Activated CD4-positive, CD25-positive, alpha-beta regulatory T cell treated with anti-CD3 and anti-CD28 coated beads, Interleukin-2, amount 50 U/mL, for 24 hours (primary cell): ENCODE data around the gene LRFN2.

Experiments
- ATAC-seq, 2 donors: fragments of 150-1000 bp; cut with Tn5 transposase; one replicate each; pipeline ENCODE4 v1.10.0; 2021; ENCODE audit warnings: mild to moderate bottlenecking in 1 of 2, moderate library complexity in 1 of 2

The LRFN2 gene

GRCh38 chr6:40369042-40369441, 218.1 kb downstream of the LRFN2 start:
- ATAC-seq = no peak

- no peak for ATAC-seq
These were observed 224.3 kb downstream of the LRFN2 start for GRCh38 chr6:40362859-40363258.

DNA sequence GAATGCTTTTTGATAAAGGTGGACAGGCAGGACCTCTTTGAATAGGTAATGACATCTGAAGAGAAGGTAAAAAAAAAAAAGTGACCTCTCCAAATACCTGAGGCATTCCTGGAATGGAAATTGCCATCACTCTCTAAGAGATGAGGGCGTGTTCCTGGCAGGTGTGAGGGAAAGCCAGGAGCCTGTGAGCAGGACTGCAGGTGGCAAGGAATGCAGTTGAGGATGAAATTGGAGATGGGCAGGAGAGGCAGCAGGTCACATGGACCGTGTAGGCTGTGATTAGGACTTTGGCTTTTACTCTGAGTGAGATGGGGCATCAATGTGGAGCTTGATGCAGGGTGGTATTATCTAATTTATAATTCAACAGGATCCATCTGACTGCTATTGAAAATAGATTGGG, 227.4 kb downstream of the LRFN2 start:
- ATAC-seq = no peak

GRCh38 chr6:40358473-40359460, 228.4 kb downstream of the LRFN2 start:
- no peak for ATAC-seq

GRCh38 chr6:40356242-40356910, 230.8 kb downstream of the LRFN2 start:
- ATAC-seq = peak in 1 of 2 donors; percentile 24

DNA sequence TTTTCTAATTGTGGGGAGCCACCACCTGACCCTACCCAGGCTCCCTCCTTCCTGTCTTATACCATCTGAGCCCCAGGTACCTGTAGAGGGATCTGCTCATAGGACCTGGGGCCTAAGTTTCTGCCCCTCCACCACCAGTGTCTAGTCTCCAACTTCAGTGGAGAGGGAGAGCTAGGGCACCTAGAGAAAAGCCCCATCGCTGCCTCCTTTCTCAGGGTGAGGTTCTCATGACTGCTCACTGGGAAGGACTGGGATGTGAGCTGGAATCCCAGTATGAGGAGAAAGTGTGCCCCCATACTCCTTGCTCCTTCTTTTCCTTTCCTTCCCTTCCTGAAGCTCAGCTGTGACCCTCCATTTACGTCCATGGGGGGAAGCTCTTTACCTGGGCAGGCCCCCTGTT, 231.6 kb downstream of the LRFN2 start:
- ATAC-seq = no peak

DNA sequence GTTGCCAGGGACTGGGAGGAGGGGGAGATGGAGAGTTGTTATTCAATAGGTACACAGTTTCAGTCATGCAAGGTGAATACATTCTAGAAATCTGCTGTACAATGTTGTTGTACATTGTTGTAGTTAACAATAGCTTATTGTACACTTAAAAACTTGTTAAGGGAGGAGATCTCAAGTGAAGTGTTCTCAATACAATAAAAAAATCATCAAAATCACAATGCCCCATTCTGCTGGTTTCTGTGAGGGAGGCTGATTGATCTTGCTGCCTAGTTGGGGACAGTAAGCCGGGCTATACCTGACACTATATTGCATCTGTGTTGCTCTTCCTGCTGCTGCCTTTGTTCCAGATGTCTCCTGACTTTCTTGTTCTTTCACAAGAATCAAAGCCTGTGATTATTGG, 232.1 kb downstream of the LRFN2 start:
- no peak for ATAC-seq

GRCh38 chr6:40353967-40354452, 233.2 kb downstream of the LRFN2 start:
- ATAC-seq = no peak

- no peak for ATAC-seq
These were observed 233.8 kb downstream of the LRFN2 start for GRCh38 chr6:40353197-40353966.

GRCh38 chr6:40352527-40353170, 234.5 kb downstream of the LRFN2 start:
- ATAC-seq = no peak

DNA sequence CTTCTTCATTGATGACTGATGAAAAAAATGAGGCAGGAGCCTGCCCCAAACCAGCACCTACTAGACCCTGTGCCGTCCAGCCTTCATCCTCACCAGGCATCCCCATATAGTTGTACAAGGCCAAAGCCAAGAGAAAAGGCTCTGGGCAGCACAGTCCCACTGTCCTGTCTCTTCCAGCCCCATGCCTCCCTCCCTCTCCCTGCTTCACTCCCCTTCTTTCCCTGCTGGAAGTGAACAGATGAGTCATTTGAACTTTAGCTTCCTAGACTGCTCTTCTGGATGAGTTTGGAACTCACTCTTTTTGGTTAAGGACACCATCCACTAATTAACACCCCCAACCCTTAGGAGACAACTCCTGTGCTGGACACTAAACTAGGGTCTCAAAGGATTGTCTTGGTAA, 235.2 kb downstream of the LRFN2 start:
- no peak for ATAC-seq

DNA sequence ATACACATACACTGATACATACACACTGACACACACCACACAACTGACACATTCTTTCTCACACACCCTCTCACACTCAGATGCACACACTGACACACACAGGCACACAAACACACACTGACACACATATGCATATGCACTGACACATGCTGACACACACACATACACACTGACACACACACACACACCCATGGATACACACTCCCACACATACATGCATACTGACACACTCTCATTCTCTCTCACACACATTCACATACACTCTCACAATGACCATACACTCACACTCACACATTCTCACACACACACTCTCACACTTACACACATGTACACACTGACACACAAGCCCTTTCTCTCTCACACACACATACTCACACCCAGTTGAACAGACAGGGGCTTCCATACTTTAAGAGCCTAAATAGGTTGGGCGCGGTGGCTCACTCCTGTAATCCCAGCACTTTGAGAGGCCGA, 236.4 kb downstream of the LRFN2 start:
- no peak for ATAC-seq

DNA sequence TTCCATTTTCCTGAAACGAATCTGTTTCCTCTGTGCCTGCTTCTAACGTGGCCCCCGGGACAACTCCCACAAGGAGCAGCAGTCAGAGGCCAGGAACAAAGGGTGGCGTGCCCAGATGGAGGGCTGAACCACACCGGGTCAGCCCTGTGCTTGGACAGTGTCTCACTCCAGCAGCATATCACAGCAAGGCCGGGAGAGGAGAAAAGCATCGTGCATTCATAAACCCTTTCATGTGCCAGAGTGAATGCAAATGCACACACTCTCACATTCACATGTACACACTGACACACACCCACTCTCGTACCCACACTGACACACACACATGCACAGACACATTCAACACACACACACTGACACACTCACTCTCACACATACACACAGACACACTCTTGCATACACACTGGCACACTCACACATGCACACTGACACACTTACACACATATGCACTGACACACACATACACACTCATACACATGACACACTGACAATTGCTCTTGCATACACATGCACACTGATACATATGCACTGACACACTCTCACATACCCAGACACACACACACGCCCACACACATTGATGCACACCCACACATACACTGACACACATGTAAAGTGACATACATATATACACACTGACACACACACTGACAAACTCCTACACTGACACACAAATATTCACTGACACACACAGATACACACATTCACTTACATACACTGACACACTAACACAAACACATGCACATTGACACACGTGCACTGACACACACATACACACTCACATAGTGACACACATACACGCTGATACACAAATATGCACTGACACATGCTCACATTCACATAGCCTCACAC, 237.0 kb downstream of the LRFN2 start:
- ATAC-seq = no peak

- no peak for ATAC-seq
These were observed 237.9 kb downstream of the LRFN2 start for GRCh38 chr6:40349123-40349900.

- no peak for ATAC-seq
These were observed 238.6 kb downstream of the LRFN2 start for GRCh38 chr6:40348591-40348990.

DNA sequence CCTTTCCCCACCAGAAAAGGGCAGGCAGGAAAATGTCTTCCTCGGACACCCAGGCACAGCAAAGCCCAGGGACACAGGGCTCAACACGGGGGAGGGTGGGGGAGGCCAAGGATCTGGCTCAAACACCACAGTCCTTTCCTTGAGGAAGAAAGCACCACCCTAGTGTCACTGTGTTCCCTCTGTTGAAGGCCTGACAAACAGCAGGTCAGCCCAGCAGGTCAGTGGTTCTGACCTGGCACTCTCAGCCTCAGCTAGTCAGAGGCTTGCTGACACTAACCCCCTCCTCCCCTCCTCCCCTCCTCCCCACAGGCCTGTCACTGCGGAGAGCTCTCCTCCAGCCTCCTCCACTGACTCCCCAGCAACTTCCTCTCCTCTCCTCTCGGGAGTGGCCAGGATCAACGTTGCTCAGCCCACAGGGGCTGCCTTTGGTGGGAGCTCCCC, 239.6 kb downstream of the LRFN2 start:
- no peak for ATAC-seq

DNA sequence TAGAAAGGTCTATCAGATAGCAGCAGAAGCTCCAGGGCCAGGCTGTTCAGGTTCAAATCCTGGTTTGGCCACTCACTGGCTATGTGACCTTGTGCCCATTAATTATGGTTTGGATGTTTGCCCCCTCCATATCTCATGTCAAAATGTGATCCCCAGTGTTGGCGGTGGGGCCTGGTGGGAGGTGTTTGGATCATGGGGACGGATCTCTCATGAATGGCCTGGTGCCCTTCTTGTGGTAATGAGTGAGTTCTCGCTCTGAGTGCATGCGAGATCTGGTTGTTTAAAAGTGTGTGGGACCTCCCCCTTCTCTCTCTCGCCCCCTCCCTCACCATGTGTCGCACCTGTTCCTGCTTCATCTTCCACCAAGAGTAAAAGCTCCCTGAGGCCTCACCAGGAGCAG, 240.9 kb downstream of the LRFN2 start:
- ATAC-seq = no peak

DNA sequence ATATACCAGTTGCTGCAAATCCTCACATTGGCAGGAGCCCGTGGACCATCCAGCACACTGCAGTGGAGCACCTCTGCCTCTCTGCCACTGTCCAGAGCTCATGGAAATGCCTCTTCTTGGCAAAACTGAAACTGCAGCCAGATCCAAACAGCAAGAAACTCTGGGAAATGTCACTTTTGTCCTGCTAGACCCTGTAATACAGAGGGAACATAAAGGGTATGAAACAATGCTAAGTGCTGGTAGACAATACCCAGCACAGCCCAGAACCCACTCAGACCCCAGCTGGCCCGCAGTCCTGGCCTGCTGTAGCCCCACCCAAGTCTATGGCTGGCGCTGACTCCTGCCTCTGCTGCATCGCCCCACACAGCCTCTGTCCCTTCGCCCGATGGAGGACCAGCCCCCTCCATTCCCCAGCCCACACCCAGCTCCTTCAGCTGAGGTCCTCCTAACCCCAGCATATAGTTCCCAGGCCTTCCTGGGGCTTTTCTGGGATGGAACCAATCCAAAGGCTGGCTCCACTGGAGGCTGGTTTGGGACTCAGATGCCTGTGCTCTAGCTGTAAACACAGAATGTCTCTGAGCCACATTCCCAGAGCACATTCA, 242.5 kb downstream of the LRFN2 start:
- no peak for ATAC-seq

GRCh38 chr6:40343877-40344565, 243.1 kb downstream of the LRFN2 start:
- no peak for ATAC-seq
